ENCODE results near the gene CCDC85B. TPM values are rescaled to one million over a fixed set of nuclear protein-coding genes. Genes with fewer than 3 reads are reported as not detected.

CCDC85B gene
- total and polyA plus RNA-seq, 2 of the 13 experiments (the other 11 are each of a cell fraction or from before 2014, with no cell fraction given) = 8.2 to 19.5 TPM

- TF ChIP-seq PRDM15 (CRISPR knock-in tag; IDR thresholded peaks at IDR 0.05) (peak; percentile 44; the same call in 1 of the 2 replicates), ZNF850 (CRISPR knock-in tag; conservative IDR thresholded peaks at IDR 0.05) (0 out of 2 replicates have a peak, but pooled peaks have one; percentile 19), ZNF543 (CRISPR knock-in tag; IDR thresholded peaks at IDR 0.05) (no peak), ZNF224 (CRISPR knock-in tag; IDR thresholded peaks at IDR 0.05) (no peak), SAFB2 (CRISPR knock-in tag; IDR thresholded peaks at IDR 0.05; ENCODE audit: borderline replicate concordance, low read depth) (peak; percentile 61), ZNF143 (CRISPR knock-in tag; IDR thresholded peaks at IDR 0.05) (peak; percentile 40; the same call in 1 of the 2 replicates), PCBP2 (optimal IDR thresholded peaks at IDR 0.05; ENCODE audit: low read depth, low read length, poor library complexity, severe bottlenecking) (no peak), TERF1 (CRISPR knock-in tag; IDR thresholded peaks at IDR 0.05) (no peak), ZNF205 (CRISPR knock-in tag; IDR thresholded peaks at IDR 0.05) (no peak), CEBPB (IDR thresholded peaks at IDR 0.05; ENCODE audit: borderline replicate concordance, low read depth, low read length) (no peak), RBAK (CRISPR knock-in tag; IDR thresholded peaks at IDR 0.05) (no peak), ZZZ3 (CRISPR knock-in tag; IDR thresholded peaks at IDR 0.05; ENCODE audit: borderline replicate concordance) (0 out of 2 replicates have a peak, but pooled peaks have one; percentile 29), GATA4 (IDR thresholded peaks at IDR 0.05; ENCODE audit: borderline replicate concordance, low read depth) (0 out of 2 replicates have a peak, but pooled peaks have one; percentile 40), NFIC (IDR thresholded peaks at IDR 0.05; ENCODE audit: low read length) (no peak), ADNP (CRISPR knock-in tag; IDR thresholded peaks at IDR 0.05) (no peak), GMEB1 (CRISPR knock-in tag; IDR thresholded peaks at IDR 0.05; ENCODE audit: borderline replicate concordance) (no peak), ELF1 (CRISPR knock-in tag; IDR thresholded peaks at IDR 0.05) (no peak), ARNT2 (CRISPR knock-in tag; IDR thresholded peaks at IDR 0.05; ENCODE audit: low read depth) (peak; percentile 95)
These were observed at the start of gene CCDC85B (continued) for GRCh38 chr11:65890324-65891218.

All from HepG2 (cell line).